Cerebellar cortex (tissue), 1 donor: ENCODE results near the gene CHRNA9.
"Not testable (repeated sequence)": the region's sequence is repeated elsewhere in the genome, so short reads cannot be mapped to it uniquely, and the experiment has no call there.

ENCODE experiments used
- DNase-seq: peaks from one replicate; pipeline ENCODE4 v3.0.0-alpha.2; 2015; ENCODE audit warnings: low spot score

The CHRNA9 gene

GRCh38 chr4:40334591-40335524 is at the start of gene CHRNA9:
CHRNA9 (plus strand) TSS chr4:40335333; CDS start chr4:40335468, 135 bp downstream.
- no peak for DNase-seq

- no peak for DNase-seq
These were observed 49.4 kb upstream of the CHRNA9 start for GRCh38 chr4:40285692-40286091.

- no peak for DNase-seq
These were observed 46.6 kb upstream of the CHRNA9 start for GRCh38 chr4:40288566-40288965.

- DNase-seq: no peak
These were observed 45.6 kb upstream of the CHRNA9 start for GRCh38 chr4:40289366-40290188.

- not testable (repeated sequence) for DNase-seq
These were observed 44.4 kb upstream of the CHRNA9 start for GRCh38 chr4:40290611-40291186.

- DNase-seq: no peak
These were observed 42.8 kb upstream of the CHRNA9 start for GRCh38 chr4:40292313-40292759.

- no peak for DNase-seq
These were observed 40.8 kb upstream of the CHRNA9 start for GRCh38 chr4:40294339-40294738.

GRCh38 chr4:40295030-40295429 is 40.1 kb upstream of the CHRNA9 start:
- DNase-seq: not testable (repeated sequence)

GRCh38 chr4:40295572-40295971 is 39.6 kb upstream of the CHRNA9 start:
- no peak for DNase-seq

- DNase-seq: no peak
These were observed 36.0 kb upstream of the CHRNA9 start for GRCh38 chr4:40299126-40299525.

- no peak for DNase-seq
These were observed 35.3 kb upstream of the CHRNA9 start for GRCh38 chr4:40299811-40300292.

- DNase-seq: no peak
These were observed 34.6 kb upstream of the CHRNA9 start for GRCh38 chr4:40300371-40301162.

GRCh38 chr4:40301603-40302002 is 33.5 kb upstream of the CHRNA9 start:
- no peak for DNase-seq

GRCh38 chr4:40303751-40304150 is 31.4 kb upstream of the CHRNA9 start:
- DNase-seq: no peak

- DNase-seq: no peak
These were observed 29.6 kb upstream of the CHRNA9 start for GRCh38 chr4:40305328-40306170.

GRCh38 chr4:40306226-40306625 is 28.9 kb upstream of the CHRNA9 start:
- no peak for DNase-seq

GRCh38 chr4:40306976-40307375 is 28.2 kb upstream of the CHRNA9 start:
- no peak for DNase-seq

- no peak for DNase-seq
These were observed 27.3 kb upstream of the CHRNA9 start for GRCh38 chr4:40307627-40308497.

GRCh38 chr4:40308528-40309122 is 26.5 kb upstream of the CHRNA9 start:
- no peak for DNase-seq
